DND-41 (cell line): ENCODE data around the gene TMCO4.

Experiments
- ATAC-seq: fragments of 200-7000 bp; cut with Tn5 transposase; 3 replicates; pipeline ENCODE4 v1.9.1; 2021; ENCODE audit warnings: low read depth; ENCODE audit not compliant: insufficient read depth
- DNase-seq: peaks from one replicate; pipeline ENCODE4 v3.0.0-alpha.2; 2020
- H2AFZ ChIP-seq: 2 replicates; pipeline ENCODE4 v1.6.0; 2012; ENCODE audit warnings: low read depth, low read length
- H3K27ac ChIP-seq: 2 replicates; pipeline ENCODE4 v1.5.1; 2012; ENCODE audit warnings: low read length, inconsistent platforms
- H3K27me3 ChIP-seq: fragments of 200-600 bp; sonication (generic); 2 replicates; pipeline ENCODE4 v1.6.0; 2012; ENCODE audit warnings: low read length, mild to moderate bottlenecking, inconsistent platforms; ENCODE audit not compliant: insufficient read depth, poor library complexity
- H3K36me3 ChIP-seq: 2 replicates; pipeline ENCODE4 v1.5.1; 2012; ENCODE audit warnings: low read length, inconsistent platforms; ENCODE audit not compliant: insufficient read depth
- H3K4me1 ChIP-seq: 2 replicates; pipeline ENCODE4 v1.5.1; 2012; ENCODE audit warnings: mild to moderate bottlenecking, low read length; ENCODE audit not compliant: insufficient read depth
- H3K4me2 ChIP-seq: 2 replicates; pipeline ENCODE4 v1.6.0; 2012; ENCODE audit warnings: mild to moderate bottlenecking, moderate library complexity, low read length, inconsistent platforms; ENCODE audit not compliant: insufficient read depth
- H3K4me3 ChIP-seq, 2 experiments: fragments of 200-600 bp in 1 of 2; shearing (Covaris generic) in 1 of 2; 2 replicates each; pipeline ENCODE4 v1.5.1; 2012 to 2016; ENCODE audit warnings: inconsistent platforms in 2 of 2, low read length in 2 of 2, mild to moderate bottlenecking in 2 of 2, low read depth in 1 of 2, moderate library complexity in 1 of 2
- H3K79me2 ChIP-seq: 2 replicates; pipeline ENCODE4 v1.6.0; 2012; ENCODE audit warnings: low read length, inconsistent platforms; ENCODE audit not compliant: insufficient read depth
- H3K9ac ChIP-seq: 2 replicates; pipeline ENCODE4 v1.6.0; 2012; ENCODE audit warnings: low read depth, mild to moderate bottlenecking, inconsistent platforms, low read length, moderate library complexity
- H3K9me3 ChIP-seq: 2 replicates; pipeline ENCODE4 v1.5.1; 2012; ENCODE audit warnings: low read length, moderate library complexity, mild to moderate bottlenecking, inconsistent platforms; ENCODE audit not compliant: insufficient read depth, severe bottlenecking
- H4K20me1 ChIP-seq: 2 replicates; pipeline ENCODE4 v1.6.0; 2012; ENCODE audit warnings: low read length; ENCODE audit not compliant: insufficient read depth
- CTCF ChIP-seq: IDR thresholded peaks from 2 replicates; pipeline ENCODE4 v1.5.1; 2012; ENCODE audit warnings: borderline replicate concordance, low read length, moderate library complexity, mild to moderate bottlenecking; ENCODE audit not compliant: poor library complexity, severe bottlenecking; ENCODE audit errors: extremely low read depth
- EZH2 ChIP-seq: IDR thresholded peaks from 3 replicates; pipeline ENCODE4 v1.6.1; 2012; ENCODE audit warnings: borderline replicate concordance, low read depth, mild to moderate bottlenecking, moderate library complexity, low read length, inconsistent platforms; ENCODE audit not compliant: severe bottlenecking

Gene TMCO4

GRCh38 chr1:19690342-19690741 lies 109.4 kb downstream of the TMCO4 start:
- H3K4me3 ChIP-seq: no peak overlapping the region
- peaks cover 14% of the 10 kb centered on the region for H3K9me3 ChIP-seq
- DNase-seq: no peak
- TF ChIP-seq CTCF (no peak), EZH2 (no peak)
- H2AFZ ChIP-seq: no peak overlapping the region
- no peaks in the 10 kb centered on the region for H3K79me2 ChIP-seq
- H3K27ac ChIP-seq: no peak overlapping the region
- H3K36me3 ChIP-seq: no peaks in the 10 kb centered on the region
- no peaks in the 10 kb centered on the region for H4K20me1 ChIP-seq
- H3K4me2 ChIP-seq: no peak overlapping the region
- H3K27me3 ChIP-seq: no peaks in the 10 kb centered on the region
- no peak overlapping the region for H3K9ac ChIP-seq
- no peaks in the 10 kb centered on the region for H3K4me1 ChIP-seq
- no peak for ATAC-seq

GRCh38 chr1:19689856-19690255 lies 109.9 kb downstream of the TMCO4 start:
- H3K9me3 ChIP-seq: peaks cover 14% of the 10 kb centered on the region
- no peaks in the 10 kb centered on the region for H3K36me3 ChIP-seq
- H3K4me1 ChIP-seq: no peaks in the 10 kb centered on the region
- H2AFZ ChIP-seq: no peak overlapping the region
- no peaks in the 10 kb centered on the region for H4K20me1 ChIP-seq
- no peak overlapping the region for H3K4me3 ChIP-seq
- DNase-seq (no peak), ATAC-seq (no peak)
- TF ChIP-seq CTCF (no peak), EZH2 (no peak)
- H3K9ac ChIP-seq: no peak overlapping the region
- no peak overlapping the region for H3K4me2 ChIP-seq
- no peak overlapping the region for H3K27ac ChIP-seq
- no peaks in the 10 kb centered on the region for H3K27me3 ChIP-seq
- no peaks in the 10 kb centered on the region for H3K79me2 ChIP-seq

- ATAC-seq (no peak), DNase-seq (no peak)
- H3K27me3 ChIP-seq: no peaks in the 10 kb centered on the region
- peaks cover 14% of the 10 kb centered on the region for H3K9me3 ChIP-seq
- H3K4me3 ChIP-seq: no peak overlapping the region
- no peak overlapping the region for H3K27ac ChIP-seq
- no peak for TF ChIP-seq EZH2
- no peak for TF ChIP-seq CTCF
- no peak overlapping the region for H3K9ac ChIP-seq
- no peak overlapping the region for H3K4me2 ChIP-seq
- H4K20me1 ChIP-seq: 0 out of 2 replicates have a peak, but pooled peaks cover 3% of the 10 kb centered on the region
- H2AFZ ChIP-seq: no peak overlapping the region
- H3K36me3 ChIP-seq: no peaks in the 10 kb centered on the region
- no peaks in the 10 kb centered on the region for H3K79me2 ChIP-seq
- no peaks in the 10 kb centered on the region for H3K4me1 ChIP-seq
Observed at GRCh38 chr1:19689085-19689757, 110.5 kb downstream of the TMCO4 start.
